SW 1271 (cell line): Measurements from ENCODE around the gene IZUMO1.
"Not testable (repeated sequence)": the region's sequence is repeated elsewhere in the genome, so short reads cannot be mapped to it uniquely, and the experiment has no call there.

Experiments used
- DNase-seq, 2 experiments: peaks; one replicate each; lab custom pipeline; 2025; lab: John Stamatoyannopoulos, UW

IZUMO1 gene

GRCh38 chr19:48737360-48737998 is 9.2 kb downstream of the IZUMO1 start:
- no peak for DNase-seq

DNA sequence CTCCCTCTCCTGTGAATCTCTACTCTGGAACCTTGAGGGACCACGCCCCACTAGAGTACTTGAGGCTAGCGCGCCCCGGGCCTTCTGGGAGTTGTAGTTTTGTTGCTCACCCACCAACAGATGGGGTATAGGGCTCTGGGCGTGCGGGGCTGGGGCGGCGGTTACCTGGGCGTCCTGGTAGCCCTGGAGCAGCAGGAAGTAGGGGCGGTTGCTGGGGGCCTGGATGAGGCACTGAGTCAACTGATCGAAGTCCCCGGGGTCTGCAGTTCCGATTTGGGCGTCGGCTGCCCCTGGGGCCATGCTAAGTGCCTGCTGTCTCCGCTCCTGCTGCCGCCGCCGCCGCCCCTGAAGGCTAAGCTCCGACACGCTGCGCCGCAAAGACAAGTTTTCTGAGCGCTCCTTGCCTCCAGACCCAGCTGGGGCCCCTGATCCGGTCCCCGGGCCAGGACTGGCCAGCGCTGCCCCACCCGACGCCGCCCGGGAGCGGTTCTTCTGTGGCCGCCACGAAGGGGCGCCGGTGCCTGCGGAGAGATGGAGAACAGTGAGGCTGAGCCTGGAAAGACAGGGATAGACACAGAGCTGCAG is 11.6 kb downstream of the IZUMO1 start:
- peak; percentile 24 to 53 for DNase-seq

DNA sequence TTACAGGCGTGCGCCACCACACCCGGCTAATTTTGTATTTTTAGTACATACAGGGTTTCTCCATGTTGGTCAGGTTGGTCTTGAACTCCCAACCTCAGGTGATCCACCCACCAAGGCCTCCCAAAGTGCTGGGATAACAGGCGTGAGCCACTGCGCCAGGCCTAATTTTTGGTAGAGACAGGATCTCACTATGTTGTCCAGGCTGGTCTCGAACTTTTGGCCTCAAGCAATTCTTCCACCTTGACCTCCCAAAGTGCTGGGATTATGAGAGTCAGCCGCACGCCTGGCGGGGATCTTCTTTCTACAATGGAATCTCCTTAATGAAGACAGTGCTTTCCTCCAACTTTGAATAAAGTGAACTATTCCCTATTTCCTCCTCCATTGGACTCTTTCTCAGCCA is 12.1 kb downstream of the IZUMO1 start:
- no peak for DNase-seq

DNA sequence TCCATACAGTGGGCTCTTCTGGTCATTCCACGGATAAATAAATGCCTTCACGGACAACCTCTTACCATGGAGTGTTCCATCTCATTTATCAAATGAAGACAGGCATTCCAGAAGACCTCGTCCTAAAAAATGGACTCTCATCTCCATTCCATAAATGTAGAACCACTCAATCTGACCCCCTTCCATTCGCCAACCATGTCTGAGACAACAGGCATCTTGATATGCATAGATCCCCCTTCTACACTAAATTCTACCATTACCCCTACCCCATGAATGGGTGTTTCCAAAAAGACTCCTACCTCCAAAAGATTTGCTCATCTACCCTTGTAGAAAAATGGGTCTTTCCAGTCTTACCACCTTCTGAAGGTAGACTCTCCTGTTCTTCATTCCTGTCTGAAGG is 15.3 kb downstream of the IZUMO1 start:
- DNase-seq: no peak

DNA sequence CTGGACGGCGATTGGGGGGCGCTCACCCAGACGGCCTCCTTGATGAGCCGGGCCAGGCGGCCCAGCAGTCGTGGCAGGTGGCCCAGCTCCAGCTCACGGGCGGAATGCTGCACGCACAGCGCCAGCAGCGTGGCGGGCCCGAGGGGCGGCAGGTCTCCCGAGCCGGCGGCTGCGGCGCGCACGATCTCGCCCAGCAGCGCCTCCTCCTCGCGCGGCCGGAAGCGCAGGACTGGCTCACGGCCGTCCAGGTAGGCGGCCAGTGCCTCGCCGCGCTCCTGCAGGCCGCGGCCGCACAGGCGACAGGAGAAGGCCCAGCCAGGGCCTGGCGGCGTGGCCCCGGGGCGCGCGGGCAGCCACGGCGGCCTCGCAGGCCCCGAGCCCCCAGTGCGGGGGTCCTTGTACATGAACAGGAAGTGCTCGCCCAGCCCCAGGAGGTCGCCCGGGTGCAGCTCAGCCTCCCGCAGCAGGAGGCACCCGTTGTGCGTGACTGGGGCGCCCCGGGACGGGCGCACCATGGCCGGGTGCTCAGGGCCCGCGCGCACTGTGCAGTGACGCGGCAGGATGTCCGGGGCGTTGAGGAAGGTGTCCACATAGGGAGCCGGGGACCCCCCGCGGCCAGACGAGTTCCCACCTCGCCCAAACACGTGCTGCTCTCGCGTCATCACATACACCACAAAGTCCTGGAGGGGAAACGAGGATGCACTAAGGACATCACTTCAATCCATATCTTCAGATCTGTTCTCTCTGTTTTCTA is 17.6 kb downstream of the IZUMO1 start:
- no peak for DNase-seq

GRCh38 chr19:48726556-48726955 is 20.2 kb downstream of the IZUMO1 start:
- peak in 1 of 2 experiments; percentile 5 for DNase-seq

GRCh38 chr19:48724796-48725753 is 21.6 kb downstream of the IZUMO1 start:
- DNase-seq: peak; percentile 51 to 91

DNA sequence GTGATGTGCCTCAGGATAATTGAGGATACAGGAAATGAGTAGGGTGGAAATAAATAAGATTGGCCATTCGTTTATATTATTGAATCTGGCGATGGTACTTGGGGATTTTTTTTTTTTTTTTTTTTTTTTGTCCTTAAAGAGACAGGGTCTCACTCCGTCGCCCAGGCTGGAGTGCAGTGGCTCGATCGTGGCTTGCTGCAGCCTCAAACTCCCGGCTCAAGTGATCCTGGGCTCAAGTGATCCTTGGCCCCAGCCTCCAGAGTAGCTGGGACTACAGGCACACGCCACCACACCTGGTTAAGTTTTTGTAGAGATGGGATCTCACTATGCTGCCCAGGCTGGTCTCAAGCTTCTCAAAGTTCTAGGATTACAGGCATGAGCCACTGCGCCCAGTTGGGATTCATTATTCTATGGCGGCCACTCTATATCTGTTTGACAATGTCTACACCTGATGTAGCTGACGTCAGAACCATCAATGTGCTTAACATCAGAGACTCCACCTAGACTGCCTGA is 24.5 kb downstream of the IZUMO1 start:
- no peak for DNase-seq

- DNase-seq: peak; percentile 90 to 94
Measured at GRCh38 chr19:48720613-48721296, 26.0 kb downstream of the IZUMO1 start.

DNA sequence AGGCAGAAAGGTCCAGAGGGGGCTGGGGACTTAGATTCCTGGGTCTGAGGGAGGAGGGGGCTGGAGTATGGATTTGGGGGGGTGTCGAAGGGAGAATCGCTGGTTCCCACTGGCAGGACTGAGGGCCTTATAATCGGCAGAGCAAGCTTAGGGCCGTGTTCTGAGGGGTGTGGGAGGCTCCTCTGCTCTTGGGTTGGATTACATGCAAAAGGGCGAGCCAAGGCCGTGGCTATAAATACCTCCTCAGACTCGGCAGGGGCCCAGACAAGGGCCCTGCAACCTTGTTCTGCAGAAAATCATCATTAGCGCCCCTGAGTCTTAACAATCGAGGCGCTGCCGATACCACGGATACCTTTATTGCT is 26.5 kb downstream of the IZUMO1 start:
- no peak for DNase-seq

GRCh38 chr19:48719263-48720171 is 27.2 kb downstream of the IZUMO1 start, which contains the start of gene MAMSTR:
Gene MAMSTR (minus strand): TSS chr19:48719725. CDS start chr19:48719031, 694 bp downstream.
- no peak for DNase-seq

- no peak for DNase-seq
Measured at GRCh38 chr19:48718711-48719231, 27.9 kb downstream of the IZUMO1 start.

GRCh38 chr19:48718106-48718505 is 28.6 kb downstream of the IZUMO1 start:
- DNase-seq: not testable (repeated sequence)

- DNase-seq: no peak
Measured at GRCh38 chr19:48716562-48717291, 30.0 kb downstream of the IZUMO1 start.

- DNase-seq: no peak
Measured at GRCh38 chr19:48715681-48716171, 31.0 kb downstream of the IZUMO1 start.

- DNase-seq: no peak
Measured at GRCh38 chr19:48714759-48715675, 31.7 kb downstream of the IZUMO1 start.

DNA sequence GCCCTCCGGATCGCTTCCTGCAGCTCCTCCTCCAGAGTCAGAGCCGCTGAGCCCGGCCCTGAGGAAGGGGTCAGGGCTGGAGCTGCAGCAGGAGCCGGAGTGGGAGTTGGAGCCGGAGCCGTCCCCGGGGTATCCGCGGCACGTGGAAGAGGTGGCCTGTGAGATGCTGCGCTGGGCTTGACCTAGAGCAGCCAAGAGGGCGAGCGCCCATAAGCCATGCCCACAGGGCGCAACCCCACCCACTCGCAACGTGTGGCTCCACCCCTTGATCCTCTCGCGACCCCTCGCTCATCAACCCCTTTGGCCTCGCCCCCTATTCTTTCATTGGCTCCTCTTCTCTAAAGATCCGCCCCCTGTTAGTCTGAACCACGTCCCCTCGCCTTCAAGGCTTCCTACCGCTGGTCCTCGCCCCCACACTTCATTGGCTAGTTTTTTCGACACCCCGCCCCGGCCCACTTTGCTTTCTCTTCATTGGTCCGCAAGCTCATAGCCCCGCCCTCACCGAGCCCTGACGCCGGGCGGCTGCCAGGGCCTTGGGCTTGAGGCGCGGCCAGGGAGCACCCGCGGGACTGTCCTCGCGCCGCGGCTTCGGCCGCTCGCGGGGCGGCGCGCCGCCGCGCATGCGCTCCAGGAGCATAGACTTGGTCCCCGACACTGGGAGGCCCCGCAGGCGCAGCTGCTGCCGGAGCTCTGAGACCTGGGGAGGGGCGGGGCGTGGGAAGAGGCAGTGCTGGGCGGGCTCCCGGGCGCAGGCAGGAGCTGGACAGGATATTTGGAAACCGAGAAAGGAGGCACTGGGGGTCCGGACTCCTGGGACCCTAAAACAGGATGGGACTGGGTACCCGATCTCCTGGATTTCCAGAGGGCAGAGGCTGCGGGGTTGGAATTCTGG is 32.6 kb downstream of the IZUMO1 start:
- peak; percentile 95 to 98 for DNase-seq
